ENCODE measurements around the gene B3GALT6.

B3GALT6 gene

DNA sequence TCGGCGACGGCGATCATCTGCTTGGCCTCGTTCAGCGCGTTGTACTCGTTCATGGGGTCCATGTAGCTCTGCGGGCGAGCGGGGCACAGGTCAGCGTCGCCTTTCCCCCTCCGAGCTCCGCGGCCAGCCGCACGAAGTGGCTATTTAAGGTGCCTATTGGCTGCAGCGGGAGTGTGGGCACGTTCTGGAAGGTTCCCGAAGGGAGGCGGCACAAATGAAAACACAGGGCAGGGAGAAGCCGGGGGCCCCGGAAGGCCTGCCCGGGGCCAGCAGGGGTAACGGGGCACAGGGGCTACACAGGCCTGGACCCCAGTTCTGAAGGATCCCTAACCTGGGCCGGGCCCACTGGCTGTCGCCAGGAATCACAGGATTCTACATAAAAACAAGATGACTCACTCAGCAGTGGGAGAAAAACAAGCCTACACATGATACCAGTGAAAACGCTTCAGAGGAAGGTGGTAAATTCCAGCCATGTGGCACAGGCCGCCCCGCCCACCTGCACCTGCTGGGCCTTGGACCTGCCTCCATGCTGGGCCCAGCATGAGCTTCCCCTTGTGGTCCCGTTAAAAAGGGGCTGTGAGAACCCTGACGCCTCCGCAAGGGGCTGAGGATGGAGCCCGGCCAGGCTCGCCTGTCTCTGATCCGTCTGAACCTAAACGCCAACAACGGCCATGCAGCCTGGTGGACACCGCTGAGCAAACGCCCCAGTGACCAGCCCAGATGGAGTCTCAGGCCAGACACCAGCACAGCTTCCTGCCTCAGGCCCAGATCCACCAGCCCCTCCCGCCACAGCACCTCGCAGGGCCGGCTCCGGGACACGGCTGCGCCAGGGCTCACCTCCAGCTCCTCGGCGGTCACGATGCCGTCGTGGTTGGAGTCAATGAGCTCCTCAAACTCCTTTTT, 14.2 kb upstream of the B3GALT6 start (continued):
- TF ChIP-seq ZNF2 (tag by site-specific recombination; IDR thresholded peaks at IDR 0.05) (no peak), GLI2 (tag by site-specific recombination; IDR thresholded peaks at IDR 0.05; ENCODE audit: borderline replicate concordance, low read depth) (no peak), ZFP37 (tag by site-specific recombination; IDR thresholded peaks at IDR 0.05) (no peak; the same call in 1 of the 2 replicates), ZNF132 (tag by site-specific recombination; IDR thresholded peaks at IDR 0.05; ENCODE audit: borderline replicate concordance) (no peak), ZFHX2 (tag by site-specific recombination; conservative IDR thresholded peaks at IDR 0.05) (peak; percentile 97), ZNF184 (tag by site-specific recombination; IDR thresholded peaks at IDR 0.05) (no peak), ZNF248 (tag by site-specific recombination; IDR thresholded peaks at IDR 0.05) (no peak), ZNF548 (tag by site-specific recombination; IDR thresholded peaks at IDR 0.05) (no peak), ZNF140 (tag by site-specific recombination; IDR thresholded peaks at IDR 0.05) (no peak), ZBTB8A (tag by site-specific recombination; IDR thresholded peaks at IDR 0.05) (peak; percentile 92), REPIN1 (tag by site-specific recombination; IDR thresholded peaks at IDR 0.05; ENCODE audit: low read depth) (no peak), ZNF600 (tag by site-specific recombination; IDR thresholded peaks at IDR 0.05) (peak; percentile 82), ZNF133 (tag by site-specific recombination; IDR thresholded peaks at IDR 0.05) (no peak), ZNF658 (tag by site-specific recombination; IDR thresholded peaks at IDR 0.05) (no peak), ZNF239 (tag by site-specific recombination; IDR thresholded peaks at IDR 0.05) (no peak), ZNF174 (tag by site-specific recombination; IDR thresholded peaks at IDR 0.05) (no peak), ZNF169 (tag by site-specific recombination; IDR thresholded peaks at IDR 0.05) (no peak), SP2 (tag by site-specific recombination; IDR thresholded peaks at IDR 0.05) (peak; percentile 47), EGR2 (tag by site-specific recombination; IDR thresholded peaks at IDR 0.05; ENCODE audit: low read depth) (peak; percentile 87), YY1 (tag by site-specific recombination; IDR thresholded peaks at IDR 0.05) (no peak)
- TF ChIP-seq, protein P1, sequence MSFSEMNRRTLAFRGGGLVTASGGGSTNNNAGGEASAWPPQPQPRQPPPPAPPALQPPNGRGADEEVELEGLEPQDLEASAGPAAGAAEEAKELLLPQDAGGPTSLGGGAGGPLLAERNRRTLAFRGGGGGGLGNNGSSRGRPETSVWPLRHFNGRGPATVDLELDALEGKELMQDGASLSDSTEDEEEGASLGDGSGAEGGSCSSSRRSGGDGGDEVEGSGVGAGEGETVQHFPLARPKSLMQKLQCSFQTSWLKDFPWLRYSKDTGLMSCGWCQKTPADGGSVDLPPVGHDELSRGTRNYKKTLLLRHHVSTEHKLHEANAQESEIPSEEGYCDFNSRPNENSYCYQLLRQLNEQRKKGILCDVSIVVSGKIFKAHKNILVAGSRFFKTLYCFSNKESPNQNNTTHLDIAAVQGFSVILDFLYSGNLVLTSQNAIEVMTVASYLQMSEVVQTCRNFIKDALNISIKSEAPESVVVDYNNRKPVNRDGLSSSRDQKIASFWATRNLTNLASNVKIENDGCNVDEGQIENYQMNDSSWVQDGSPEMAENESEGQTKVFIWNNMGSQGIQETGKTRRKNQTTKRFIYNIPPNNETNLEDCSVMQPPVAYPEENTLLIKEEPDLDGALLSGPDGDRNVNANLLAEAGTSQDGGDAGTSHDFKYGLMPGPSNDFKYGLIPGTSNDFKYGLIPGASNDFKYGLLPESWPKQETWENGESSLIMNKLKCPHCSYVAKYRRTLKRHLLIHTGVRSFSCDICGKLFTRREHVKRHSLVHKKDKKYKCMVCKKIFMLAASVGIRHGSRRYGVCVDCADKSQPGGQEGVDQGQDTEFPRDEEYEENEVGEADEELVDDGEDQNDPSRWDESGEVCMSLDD (tag by site-specific recombination; IDR thresholded peaks at IDR 0.05), result no peak
- TF ChIP-seq, protein P2, sequence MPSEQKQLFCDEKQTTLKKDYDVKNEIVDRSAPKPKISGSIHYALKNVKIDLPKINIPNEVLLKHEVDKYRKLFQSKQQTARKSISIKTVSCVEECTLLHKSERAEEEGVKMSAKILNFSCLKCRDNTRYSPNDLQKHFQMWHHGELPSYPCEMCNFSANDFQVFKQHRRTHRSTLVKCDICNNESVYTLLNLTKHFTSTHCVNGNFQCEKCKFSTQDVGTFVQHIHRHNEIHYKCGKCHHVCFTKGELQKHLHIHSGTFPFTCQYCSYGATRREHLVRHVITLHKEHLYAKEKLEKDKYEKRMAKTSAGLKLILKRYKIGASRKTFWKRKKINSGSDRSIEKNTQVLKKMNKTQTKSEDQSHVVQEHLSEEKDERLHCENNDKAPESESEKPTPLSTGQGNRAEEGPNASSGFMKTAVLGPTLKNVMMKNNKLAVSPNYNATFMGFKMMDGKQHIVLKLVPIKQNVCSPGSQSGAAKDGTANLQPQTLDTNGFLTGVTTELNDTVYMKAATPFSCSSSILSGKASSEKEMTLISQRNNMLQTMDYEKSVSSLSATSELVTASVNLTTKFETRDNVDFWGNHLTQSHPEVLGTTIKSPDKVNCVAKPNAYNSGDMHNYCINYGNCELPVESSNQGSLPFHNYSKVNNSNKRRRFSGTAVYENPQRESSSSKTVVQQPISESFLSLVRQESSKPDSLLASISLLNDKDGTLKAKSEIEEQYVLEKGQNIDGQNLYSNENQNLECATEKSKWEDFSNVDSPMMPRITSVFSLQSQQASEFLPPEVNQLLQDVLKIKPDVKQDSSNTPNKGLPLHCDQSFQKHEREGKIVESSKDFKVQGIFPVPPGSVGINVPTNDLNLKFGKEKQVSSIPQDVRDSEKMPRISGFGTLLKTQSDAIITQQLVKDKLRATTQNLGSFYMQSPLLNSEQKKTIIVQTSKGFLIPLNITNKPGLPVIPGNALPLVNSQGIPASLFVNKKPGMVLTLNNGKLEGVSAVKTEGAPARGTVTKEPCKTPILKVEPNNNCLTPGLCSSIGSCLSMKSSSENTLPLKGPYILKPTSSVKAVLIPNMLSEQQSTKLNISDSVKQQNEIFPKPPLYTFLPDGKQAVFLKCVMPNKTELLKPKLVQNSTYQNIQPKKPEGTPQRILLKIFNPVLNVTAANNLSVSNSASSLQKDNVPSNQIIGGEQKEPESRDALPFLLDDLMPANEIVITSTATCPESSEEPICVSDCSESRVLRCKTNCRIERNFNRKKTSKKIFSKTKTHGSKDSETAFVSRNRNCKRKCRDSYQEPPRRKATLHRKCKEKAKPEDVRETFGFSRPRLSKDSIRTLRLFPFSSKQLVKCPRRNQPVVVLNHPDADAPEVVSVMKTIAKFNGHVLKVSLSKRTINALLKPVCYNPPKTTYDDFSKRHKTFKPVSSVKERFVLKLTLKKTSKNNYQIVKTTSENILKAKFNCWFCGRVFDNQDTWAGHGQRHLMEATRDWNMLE (tag by site-specific recombination; conservative IDR thresholded peaks at IDR 0.05; ENCODE audit: low read depth), result no peak
- TF ChIP-seq, protein P3, sequence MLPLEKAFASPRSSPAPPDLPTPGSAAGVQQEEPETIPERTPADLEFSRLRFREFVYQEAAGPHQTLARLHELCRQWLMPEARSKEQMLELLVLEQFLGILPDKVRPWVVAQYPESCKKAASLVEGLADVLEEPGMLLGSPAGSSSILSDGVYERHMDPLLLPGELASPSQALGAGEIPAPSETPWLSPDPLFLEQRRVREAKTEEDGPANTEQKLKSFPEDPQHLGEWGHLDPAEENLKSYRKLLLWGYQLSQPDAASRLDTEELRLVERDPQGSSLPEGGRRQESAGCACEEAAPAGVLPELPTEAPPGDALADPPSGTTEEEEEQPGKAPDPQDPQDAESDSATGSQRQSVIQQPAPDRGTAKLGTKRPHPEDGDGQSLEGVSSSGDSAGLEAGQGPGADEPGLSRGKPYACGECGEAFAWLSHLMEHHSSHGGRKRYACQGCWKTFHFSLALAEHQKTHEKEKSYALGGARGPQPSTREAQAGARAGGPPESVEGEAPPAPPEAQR (tag by site-specific recombination; IDR thresholded peaks at IDR 0.05), result no peak
- TF ChIP-seq, protein P4, sequence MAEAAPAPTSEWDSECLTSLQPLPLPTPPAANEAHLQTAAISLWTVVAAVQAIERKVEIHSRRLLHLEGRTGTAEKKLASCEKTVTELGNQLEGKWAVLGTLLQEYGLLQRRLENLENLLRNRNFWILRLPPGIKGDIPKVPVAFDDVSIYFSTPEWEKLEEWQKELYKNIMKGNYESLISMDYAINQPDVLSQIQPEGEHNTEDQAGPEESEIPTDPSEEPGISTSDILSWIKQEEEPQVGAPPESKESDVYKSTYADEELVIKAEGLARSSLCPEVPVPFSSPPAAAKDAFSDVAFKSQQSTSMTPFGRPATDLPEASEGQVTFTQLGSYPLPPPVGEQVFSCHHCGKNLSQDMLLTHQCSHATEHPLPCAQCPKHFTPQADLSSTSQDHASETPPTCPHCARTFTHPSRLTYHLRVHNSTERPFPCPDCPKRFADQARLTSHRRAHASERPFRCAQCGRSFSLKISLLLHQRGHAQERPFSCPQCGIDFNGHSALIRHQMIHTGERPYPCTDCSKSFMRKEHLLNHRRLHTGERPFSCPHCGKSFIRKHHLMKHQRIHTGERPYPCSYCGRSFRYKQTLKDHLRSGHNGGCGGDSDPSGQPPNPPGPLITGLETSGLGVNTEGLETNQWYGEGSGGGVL (tag by site-specific recombination; IDR thresholded peaks at IDR 0.05), result no peak
- TF ChIP-seq, protein P5, sequence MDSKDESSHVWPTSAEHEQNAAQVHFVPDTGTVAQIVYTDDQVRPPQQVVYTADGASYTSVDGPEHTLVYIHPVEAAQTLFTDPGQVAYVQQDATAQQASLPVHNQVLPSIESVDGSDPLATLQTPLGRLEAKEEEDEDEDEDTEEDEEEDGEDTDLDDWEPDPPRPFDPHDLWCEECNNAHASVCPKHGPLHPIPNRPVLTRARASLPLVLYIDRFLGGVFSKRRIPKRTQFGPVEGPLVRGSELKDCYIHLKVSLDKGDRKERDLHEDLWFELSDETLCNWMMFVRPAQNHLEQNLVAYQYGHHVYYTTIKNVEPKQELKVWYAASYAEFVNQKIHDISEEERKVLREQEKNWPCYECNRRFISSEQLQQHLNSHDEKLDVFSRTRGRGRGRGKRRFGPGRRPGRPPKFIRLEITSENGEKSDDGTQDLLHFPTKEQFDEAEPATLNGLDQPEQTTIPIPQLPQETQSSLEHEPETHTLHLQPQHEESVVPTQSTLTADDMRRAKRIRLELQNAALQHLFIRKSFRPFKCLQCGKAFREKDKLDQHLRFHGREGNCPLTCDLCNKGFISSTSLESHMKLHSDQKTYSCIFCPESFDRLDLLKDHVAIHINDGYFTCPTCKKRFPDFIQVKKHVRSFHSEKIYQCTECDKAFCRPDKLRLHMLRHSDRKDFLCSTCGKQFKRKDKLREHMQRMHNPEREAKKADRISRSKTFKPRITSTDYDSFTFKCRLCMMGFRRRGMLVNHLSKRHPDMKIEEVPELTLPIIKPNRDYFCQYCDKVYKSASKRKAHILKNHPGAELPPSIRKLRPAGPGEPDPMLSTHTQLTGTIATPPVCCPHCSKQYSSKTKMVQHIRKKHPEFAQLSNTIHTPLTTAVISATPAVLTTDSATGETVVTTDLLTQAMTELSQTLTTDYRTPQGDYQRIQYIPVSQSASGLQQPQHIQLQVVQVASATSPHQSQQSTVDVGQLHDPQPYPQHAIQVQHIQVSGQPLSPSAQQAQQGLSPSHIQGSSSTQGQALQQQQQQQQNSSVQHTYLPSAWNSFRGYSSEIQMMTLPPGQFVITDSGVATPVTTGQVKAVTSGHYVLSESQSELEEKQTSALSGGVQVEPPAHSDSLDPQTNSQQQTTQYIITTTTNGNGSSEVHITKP (tag by site-specific recombination; IDR thresholded peaks at IDR 0.05), result peak; percentile 86
